Osteocyte (in vitro differentiated cells): ENCODE data around the gene PSME3. TPM values are rescaled to one million over a fixed set of nuclear protein-coding genes. Genes with fewer than 3 reads are reported as not detected.
A peak's percentile ranks its signal among the peaks of the same experiment; 100 is the strongest.

Source experiments
- DNase-seq: peaks from one replicate; pipeline ENCODE4 v3.0.0; 2021; ENCODE audit warnings: mixed read lengths; ENCODE audit not compliant: unreplicated experiment; ENCODE audit errors: extremely low spot score
- H3K27ac Mint-ChIP-seq: one replicate; pipeline ENCODE4 v1.8.0; 2021; ENCODE audit warnings: mild to moderate bottlenecking, mixed read lengths; ENCODE audit not compliant: unreplicated experiment
- H3K27me3 Mint-ChIP-seq: one replicate; pipeline ENCODE4 v1.8.0; 2021; ENCODE audit warnings: mixed read lengths; ENCODE audit not compliant: unreplicated experiment
- H3K36me3 Mint-ChIP-seq: one replicate; pipeline ENCODE4 v1.8.0; 2021; ENCODE audit warnings: mixed read lengths; ENCODE audit not compliant: unreplicated experiment
- H3K4me1 Mint-ChIP-seq: one replicate; pipeline ENCODE4 v1.8.0; 2021; ENCODE audit warnings: mixed read lengths; ENCODE audit not compliant: unreplicated experiment
- H3K4me3 Mint-ChIP-seq: one replicate; pipeline ENCODE4 v1.8.0; 2021; ENCODE audit warnings: mild to moderate bottlenecking, moderate library complexity, mixed read lengths; ENCODE audit not compliant: unreplicated experiment
- H3K9me3 Mint-ChIP-seq: one replicate; pipeline ENCODE4 v1.8.0; 2021; ENCODE audit warnings: mixed read lengths; ENCODE audit not compliant: unreplicated experiment
- long read RNA-seq: library from polyadenylated mRNA; unstranded; transcript quantifications from one replicate; pipeline ENCODE4 v2.0.0, GENCODE V29; 2021
- total RNA-seq: library from RNA; stranded (reverse); gene quantifications from 2 replicates; pipeline ENCODE4 v1.2.1, GENCODE V29; 2021
- TF ChIP-seq, protein P1 (sequence below): fragments of 200-600 bp; sonication (generic); IDR thresholded peaks from 2 replicates; pipeline ENCODE4 v1.5.0; 2021; ENCODE audit warnings: antibody characterized with exemption, mild to moderate bottlenecking, moderate library complexity

Gene PSME3, protein sequence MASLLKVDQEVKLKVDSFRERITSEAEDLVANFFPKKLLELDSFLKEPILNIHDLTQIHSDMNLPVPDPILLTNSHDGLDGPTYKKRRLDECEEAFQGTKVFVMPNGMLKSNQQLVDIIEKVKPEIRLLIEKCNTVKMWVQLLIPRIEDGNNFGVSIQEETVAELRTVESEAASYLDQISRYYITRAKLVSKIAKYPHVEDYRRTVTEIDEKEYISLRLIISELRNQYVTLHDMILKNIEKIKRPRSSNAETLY
- 111 and 121 TPM in 2 replicates for total RNA-seq
- long read RNA-seq, transcript PSME3-210 (11 exons, 998 nt): major isoform, 79 of 88 reads
- long read RNA-seq, partial matches to known transcripts: 1 of 88 reads
- long read RNA-seq, other reads (novel, unspliced or antisense): 8 of 88 reads

DNA sequence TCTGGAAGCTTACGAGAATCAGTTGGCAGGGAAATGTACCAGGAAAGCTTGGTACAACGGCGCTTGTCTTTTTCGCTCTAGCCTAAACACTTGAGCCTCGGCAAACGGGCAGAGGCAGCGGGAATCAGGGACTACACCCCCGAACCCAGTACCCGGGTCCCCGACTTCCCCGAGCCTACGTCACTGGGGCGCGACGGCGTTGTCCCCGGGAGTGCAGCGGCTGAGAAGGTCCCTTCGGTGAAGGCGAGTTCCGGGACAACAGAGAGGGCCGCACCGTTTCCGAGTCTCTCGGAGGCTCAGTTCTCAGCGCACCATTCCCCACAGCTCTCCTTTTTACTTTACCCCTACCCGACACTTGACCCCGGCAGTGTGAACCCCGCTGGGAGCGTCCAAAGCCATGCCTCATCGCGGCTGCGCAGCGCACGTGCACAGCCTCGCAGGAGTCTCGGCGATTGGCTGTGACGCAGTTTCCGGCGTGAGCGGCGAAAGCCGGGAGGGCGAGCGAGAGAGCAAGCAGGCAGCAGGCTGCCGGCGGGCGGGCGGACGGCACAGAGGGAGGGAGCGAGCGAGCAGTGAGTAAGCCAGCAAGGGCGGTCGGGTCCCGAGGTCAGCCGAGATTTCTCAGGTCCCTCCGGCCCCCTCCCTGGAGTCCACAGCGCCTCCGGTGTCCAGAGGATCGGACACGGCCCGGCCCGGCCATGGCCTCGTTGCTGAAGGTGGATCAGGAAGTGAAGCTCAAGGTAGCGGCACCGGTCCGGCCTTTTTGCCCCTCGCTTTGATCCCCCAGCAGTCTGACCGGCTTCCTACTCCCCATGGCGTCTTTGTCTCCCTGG, at the start of gene PSME3:
TSS of gene PSME3 (plus strand) at position 464 of the 833 bp plus-strand sequence. CDS start at position 699, 235 bp downstream.
- no peaks in the 10 kb centered on the region for H3K9me3 Mint-ChIP-seq
- H3K4me1 Mint-ChIP-seq: peaks cover 20% of the 10 kb centered on the region
- H3K36me3 Mint-ChIP-seq: peaks cover 11% of the 10 kb centered on the region
- TF ChIP-seq, protein P1, sequence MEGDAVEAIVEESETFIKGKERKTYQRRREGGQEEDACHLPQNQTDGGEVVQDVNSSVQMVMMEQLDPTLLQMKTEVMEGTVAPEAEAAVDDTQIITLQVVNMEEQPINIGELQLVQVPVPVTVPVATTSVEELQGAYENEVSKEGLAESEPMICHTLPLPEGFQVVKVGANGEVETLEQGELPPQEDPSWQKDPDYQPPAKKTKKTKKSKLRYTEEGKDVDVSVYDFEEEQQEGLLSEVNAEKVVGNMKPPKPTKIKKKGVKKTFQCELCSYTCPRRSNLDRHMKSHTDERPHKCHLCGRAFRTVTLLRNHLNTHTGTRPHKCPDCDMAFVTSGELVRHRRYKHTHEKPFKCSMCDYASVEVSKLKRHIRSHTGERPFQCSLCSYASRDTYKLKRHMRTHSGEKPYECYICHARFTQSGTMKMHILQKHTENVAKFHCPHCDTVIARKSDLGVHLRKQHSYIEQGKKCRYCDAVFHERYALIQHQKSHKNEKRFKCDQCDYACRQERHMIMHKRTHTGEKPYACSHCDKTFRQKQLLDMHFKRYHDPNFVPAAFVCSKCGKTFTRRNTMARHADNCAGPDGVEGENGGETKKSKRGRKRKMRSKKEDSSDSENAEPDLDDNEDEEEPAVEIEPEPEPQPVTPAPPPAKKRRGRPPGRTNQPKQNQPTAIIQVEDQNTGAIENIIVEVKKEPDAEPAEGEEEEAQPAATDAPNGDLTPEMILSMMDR: no peak
- peak within 1 kb of the TSS; percentile 97 for H3K27ac Mint-ChIP-seq
- H3K27me3 Mint-ChIP-seq: peaks cover 12% of the 10 kb centered on the region
- peak; percentile 94 for DNase-seq
- H3K4me3 Mint-ChIP-seq: peak within 1 kb of the TSS; percentile 93

DNA sequence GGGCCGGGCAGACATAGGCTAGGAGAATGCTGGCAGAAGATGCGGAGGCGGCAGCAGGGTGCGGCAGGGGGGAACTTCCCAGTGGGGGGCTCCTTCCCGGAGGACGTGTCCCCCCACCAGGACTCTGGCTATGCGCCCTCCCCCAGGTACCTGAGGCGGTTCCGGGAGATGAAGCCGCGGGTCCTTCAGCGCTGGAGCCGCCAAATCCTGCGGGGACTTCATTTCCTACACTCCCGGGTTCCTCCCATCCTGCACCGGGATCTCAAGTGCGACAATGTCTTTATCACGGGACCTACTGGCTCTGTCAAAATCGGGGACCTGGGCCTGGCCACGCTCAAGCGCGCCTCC, 49.4 kb upstream of the PSME3 start:
- H3K9me3 Mint-ChIP-seq: no peaks in the 10 kb centered on the region
- H3K4me3 Mint-ChIP-seq: no peak overlapping the region
- DNase-seq: no peak
- peaks cover 16% of the 10 kb centered on the region for H3K27me3 Mint-ChIP-seq
- no peak overlapping the region for H3K27ac Mint-ChIP-seq
- TF ChIP-seq, protein P1: no peak
- H3K4me1 Mint-ChIP-seq: peaks cover 13% of the 10 kb centered on the region
- H3K36me3 Mint-ChIP-seq: peaks cover 3% of the 10 kb centered on the region

DNA sequence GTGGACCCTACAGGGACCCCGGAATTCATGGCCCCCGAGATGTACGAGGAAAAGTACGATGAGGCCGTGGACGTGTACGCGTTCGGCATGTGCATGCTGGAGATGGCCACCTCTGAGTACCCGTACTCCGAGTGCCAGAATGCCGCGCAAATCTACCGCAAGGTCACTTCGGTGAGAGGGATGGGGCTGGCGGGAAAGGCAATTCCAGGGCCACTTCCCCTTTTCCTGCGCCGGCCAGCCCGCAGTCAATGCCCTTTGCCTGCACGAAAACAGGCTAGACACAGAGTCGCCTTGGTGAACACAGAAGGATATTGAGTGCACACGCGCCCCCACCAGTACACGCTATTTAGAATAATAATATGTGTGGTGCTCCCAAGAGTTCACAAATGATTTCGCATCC, 48.8 kb upstream of the PSME3 start:
- no peak overlapping the region for H3K27ac Mint-ChIP-seq
- DNase-seq: no peak
- peaks cover 16% of the 10 kb centered on the region for H3K27me3 Mint-ChIP-seq
- TF ChIP-seq, protein P1: no peak
- H3K9me3 Mint-ChIP-seq: no peaks in the 10 kb centered on the region
- peaks cover 13% of the 10 kb centered on the region for H3K4me1 Mint-ChIP-seq
- H3K36me3 Mint-ChIP-seq: no peaks in the 10 kb centered on the region
- no peak overlapping the region for H3K4me3 Mint-ChIP-seq

DNA sequence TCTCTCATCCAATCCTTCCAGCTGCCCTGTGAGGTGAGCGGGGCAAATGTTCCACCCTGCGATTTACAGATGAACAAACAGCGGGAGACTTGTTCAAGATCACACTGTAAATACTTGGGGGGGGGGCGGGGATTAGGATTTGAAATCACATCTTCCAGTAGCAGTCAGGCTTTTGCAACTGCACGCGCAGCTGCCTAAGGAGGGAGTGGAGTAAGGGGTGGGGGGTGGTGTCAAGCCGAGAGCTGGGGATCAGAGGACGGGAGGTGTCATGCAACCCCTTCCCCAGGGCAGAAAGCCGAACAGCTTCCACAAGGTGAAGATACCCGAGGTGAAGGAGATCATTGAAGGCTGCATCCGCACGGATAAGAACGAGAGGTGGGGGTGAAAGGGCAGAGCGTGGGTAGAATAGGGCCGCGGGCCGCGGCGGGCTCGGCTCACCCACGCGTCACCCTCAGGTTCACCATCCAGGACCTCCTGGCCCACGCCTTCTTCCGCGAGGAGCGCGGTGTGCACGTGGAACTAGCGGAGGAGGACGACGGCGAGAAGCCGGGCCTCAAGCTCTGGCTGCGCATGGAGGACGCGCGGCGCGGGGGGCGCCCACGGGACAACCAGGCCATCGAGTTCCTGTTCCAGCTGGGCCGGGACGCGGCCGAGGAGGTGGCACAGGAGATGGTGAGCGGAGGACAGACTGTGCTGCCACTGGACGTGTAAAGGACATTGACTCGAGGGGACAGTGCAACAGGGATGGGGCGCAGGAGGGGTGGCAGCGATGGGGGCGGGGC, 48.2 kb upstream of the PSME3 start:
- H3K27me3 Mint-ChIP-seq: peaks cover 16% of the 10 kb centered on the region
- peaks cover 7% of the 10 kb centered on the region for H3K4me1 Mint-ChIP-seq
- DNase-seq: no peak
- TF ChIP-seq, protein P1: no peak
- no peaks in the 10 kb centered on the region for H3K9me3 Mint-ChIP-seq
- no peaks in the 10 kb centered on the region for H3K36me3 Mint-ChIP-seq
- H3K27ac Mint-ChIP-seq: no peak overlapping the region
- no peak overlapping the region for H3K4me3 Mint-ChIP-seq
